HCT116 (cell line): Measurements from ENCODE around the gene HOXC12. TPM values are rescaled to one million over a fixed set of nuclear protein-coding genes. Genes with fewer than 3 reads are reported as not detected.
A peak's percentile ranks its signal among the peaks of the same experiment; 100 is the strongest.

ENCODE experiments used
- ATAC-seq: fragments of 200-7000 bp; cut with Tn5 transposase; 2 replicates; pipeline ENCODE4 v1.9.1; 2020; ENCODE audit warnings: mild to moderate bottlenecking, moderate library complexity
- BruUV-seq: library from RNA; stranded (reverse); fragments of 400-500 nt; replicated peaks from 2 replicates; lab custom pipeline; 2021; lab: Mats Ljungman, UMichigan
- CTCF ChIA-PET: fragments of 300-600 bp; sonication (Branson Sonifier 250); formaldehyde crosslinking; loops from one replicate; lab custom pipeline; 2021; ENCODE audit warnings: antibody characterized with exemption; lab: Charles Lee
- POLR2A ChIA-PET: fragments of 300-600, 350-600 bp; sonication (Branson Sonifier 250); formaldehyde crosslinking; loops from one replicate; lab custom pipeline; 2021; ENCODE audit warnings: antibody characterized with exemption; lab: Charles Lee
- RAD21 ChIA-PET, 2 experiments: fragments of 300-600 bp; sonication (Branson Sonifier 250); formaldehyde crosslinking; loops; one replicate each; lab custom pipeline; 2023; ENCODE audit warnings: low total read pairs in 2 of 2; ENCODE audit not compliant: uncharacterized antibody in 2 of 2, unreplicated experiment in 2 of 2, low non-redundant PET in 1 of 2; lab: Charles Lee
- DNase-seq: peaks from one replicate; pipeline ENCODE4 v3.0.0-alpha.2; 2010; ENCODE audit warnings: low read depth, low spot score
- H2AFZ ChIP-seq: fragments of 200-600 bp; shearing (Covaris generic), sonication (generic); 2 replicates; pipeline ENCODE4 v1.6.1; 2017; ENCODE audit warnings: low read depth, mixed run types, mixed read lengths, antibody characterized with exemption, low read length; ENCODE audit not compliant: poor library complexity, severe bottlenecking
- H3K27ac ChIP-seq: 2 replicates; pipeline ENCODE4 v1.5.1; 2012; ENCODE audit warnings: low read depth, low read length
- H3K27me3 ChIP-seq: fragments of 200-600 bp; sonication (generic); 2 replicates; pipeline ENCODE4 v1.6.1; 2016; ENCODE audit warnings: mixed run types, low read length, mixed read lengths; ENCODE audit not compliant: insufficient read depth
- H3K36me3 ChIP-seq, 2 experiments: fragments of 200-500 bp in 1 of 2; fragments of 200-600 bp in 1 of 2; sonication (Bioruptor generic) in 1 of 2; sonication (generic) in 1 of 2; 2 replicates each; pipeline versions ENCODE4 v1.5.1 to v1.6.1; 2014 to 2016; ENCODE audit warnings: low read length in 2 of 2, inconsistent platforms in 1 of 2, mixed read lengths in 1 of 2, mixed run types in 1 of 2; ENCODE audit not compliant: insufficient read depth in 2 of 2, control insufficient read depth in 1 of 2
- H3K4me1 ChIP-seq, 2 experiments: fragments of 200-600 bp in 1 of 2; sonication (generic) in 1 of 2; 2 replicates each; pipeline versions ENCODE4 v1.5.1 to v1.6.1; 2012 to 2017; ENCODE audit warnings: low read length in 2 of 2, inconsistent platforms in 1 of 2, mild to moderate bottlenecking in 1 of 2, mixed read lengths in 1 of 2, mixed run types in 1 of 2, moderate library complexity in 1 of 2; ENCODE audit not compliant: insufficient read depth in 2 of 2, control insufficient read depth in 1 of 2
- H3K4me2 ChIP-seq: fragments of 200-600 bp; sonication (generic); 2 replicates; pipeline ENCODE4 v1.6.1; 2017; ENCODE audit warnings: mixed run types, low read length, mixed read lengths
- H3K4me3 ChIP-seq, 2 experiments: fragments of 200-600 bp in 1 of 2; sonication (generic) in 1 of 2; replicated peaks in 1 of 2; 2 replicates each; pipeline ENCODE4 v1.5.1; 2011 to 2016; ENCODE audit warnings: low read length in 2 of 2, control low read depth in 1 of 2, low read depth in 1 of 2, mild to moderate bottlenecking in 1 of 2, mixed read lengths in 1 of 2, mixed run types in 1 of 2
- H3K79me2 ChIP-seq: fragments of 200-600 bp; sonication (generic); 2 replicates; pipeline ENCODE4 v1.6.1; 2017; ENCODE audit warnings: mild to moderate bottlenecking, mixed run types, low read length, moderate library complexity, mixed read lengths; ENCODE audit not compliant: insufficient read depth
- H3K9ac ChIP-seq: fragments of 200-600 bp; sonication (generic); 2 replicates; pipeline ENCODE4 v1.6.1; 2016; ENCODE audit warnings: low read length, mixed read lengths
- H3K9me2 ChIP-seq: fragments of 200-600 bp; sonication (generic), shearing (Covaris generic); 2 replicates; pipeline ENCODE4 v1.6.1; 2017; ENCODE audit warnings: mixed run types, mild to moderate bottlenecking, moderate library complexity; ENCODE audit not compliant: insufficient read depth
- H3K9me3 ChIP-seq, 2 experiments: fragments of 200-500 bp in 1 of 2; fragments of 200-600 bp in 1 of 2; sonication (Bioruptor generic) in 1 of 2; sonication (generic) in 1 of 2; 2 replicates each; pipeline ENCODE4 v1.6.1; 2014 to 2017; ENCODE audit warnings: low read length in 2 of 2, mixed read lengths in 2 of 2, inconsistent platforms in 1 of 2, low read depth in 1 of 2, mild to moderate bottlenecking in 1 of 2, mixed run types in 1 of 2, moderate library complexity in 1 of 2; ENCODE audit not compliant: control insufficient read depth in 1 of 2, insufficient read depth in 1 of 2
- H4K20me1 ChIP-seq: fragments of 200-600 bp; sonication (generic), shearing (Covaris generic); 2 replicates; pipeline ENCODE4 v1.6.1; 2017; ENCODE audit warnings: mixed run types, mild to moderate bottlenecking, moderate library complexity; ENCODE audit not compliant: insufficient read depth
- CTCF ChIP-seq, 3 experiments: fragments of 200-600 bp in 1 of 3; sonication (generic) in 1 of 3; IDR thresholded peaks in 2 of 3; conservative IDR thresholded peaks in 1 of 3; 2 replicates each; pipeline ENCODE4 v1.5.1; 2012 to 2017; ENCODE audit warnings: low read depth in 2 of 3, low read length in 2 of 3, antibody characterized with exemption in 1 of 3, borderline replicate concordance in 1 of 3, control low read depth in 1 of 3, mild to moderate bottlenecking in 1 of 3, mixed read lengths in 1 of 3, mixed run types in 1 of 3, moderate library complexity in 1 of 3; ENCODE audit not compliant: insufficient read depth in 1 of 3
- EGR1 ChIP-seq: IDR thresholded peaks from 2 replicates; pipeline ENCODE4 v1.6.1; 2012; ENCODE audit warnings: low read depth
- ELF1 ChIP-seq: IDR thresholded peaks from 2 replicates; pipeline ENCODE4 v1.6.1; 2012; ENCODE audit warnings: low read depth, borderline replicate concordance
- EZH2 ChIP-seq: fragments of 200-600 bp; sonication (generic); IDR thresholded peaks from 2 replicates; pipeline ENCODE4 v1.6.1; 2017; ENCODE audit warnings: antibody characterized with exemption, mixed run types
- EZH2phosphoT487 ChIP-seq: fragments of 200-600 bp; IDR thresholded peaks from 2 replicates; pipeline ENCODE4 v1.6.1; 2018; ENCODE audit warnings: antibody characterized with exemption, borderline replicate concordance
- MAX ChIP-seq: IDR thresholded peaks from 2 replicates; pipeline ENCODE4 v1.6.1; 2012
- POLR2A ChIP-seq: IDR thresholded peaks from 2 replicates; pipeline ENCODE4 v1.7.0; 2011; ENCODE audit warnings: borderline replicate concordance; ENCODE audit not compliant: insufficient read depth, insufficient read length; ENCODE audit errors: extremely low read depth
- POLR2AphosphoS5 ChIP-seq: IDR thresholded peaks from 2 replicates; pipeline ENCODE4 v1.6.1; 2011; ENCODE audit warnings: mild to moderate bottlenecking, low read depth, low read length, moderate library complexity
- RAD21 ChIP-seq: IDR thresholded peaks from 2 replicates; pipeline ENCODE4 v1.6.1; 2012; ENCODE audit warnings: low read depth, mild to moderate bottlenecking
- SP1 ChIP-seq: IDR thresholded peaks from 2 replicates; pipeline ENCODE4 v1.6.1; 2012; ENCODE audit warnings: low read depth
- SRF ChIP-seq: IDR thresholded peaks from 2 replicates; pipeline ENCODE4 v1.6.1; 2012; ENCODE audit warnings: low read depth
- TCF7L2 ChIP-seq: IDR thresholded peaks from 2 replicates; pipeline ENCODE4 v1.7.0; 2011; ENCODE audit warnings: borderline replicate concordance, inconsistent platforms; ENCODE audit not compliant: insufficient read depth, insufficient read length; ENCODE audit errors: extremely low read depth
- YY1 ChIP-seq: IDR thresholded peaks from 2 replicates; pipeline ENCODE4 v1.6.1; 2011; ENCODE audit warnings: low read length, low read depth, moderate library complexity, mild to moderate bottlenecking; ENCODE audit not compliant: insufficient replicate concordance; ENCODE audit errors: extremely low read depth
- ZBTB33 ChIP-seq: IDR thresholded peaks from 2 replicates; pipeline ENCODE4 v1.6.1; 2011; ENCODE audit warnings: mild to moderate bottlenecking, low read length, moderate library complexity; ENCODE audit not compliant: insufficient replicate concordance; ENCODE audit errors: extremely low read depth
- ZFX ChIP-seq: fragments of 450-650 bp; IDR thresholded peaks from 2 replicates; pipeline ENCODE4 v1.6.1; 2017
- ZNF274 ChIP-seq: fragments of 200-500 bp; sonication (Bioruptor generic); IDR thresholded peaks from 2 replicates; pipeline ENCODE4 v1.6.1; 2014; ENCODE audit warnings: mild to moderate bottlenecking, low read depth, low read length, inconsistent platforms
- intact Hi-C: fragments of 100-400 bp; cut with micrococcal nuclease; formaldehyde crosslinking; loops from 2 replicates; pipeline ENCODE4 v1.10.0; 2022
- total RNA-seq: library from RNA; stranded (reverse); gene quantifications from one replicate; pipeline ENCODE4 v1.2.1, GENCODE V29; 2021; ENCODE audit not compliant: unreplicated experiment
- TF ChIP-seq, protein P1 (sequence below): IDR thresholded peaks from 2 replicates; pipeline ENCODE4 v1.6.1; 2012

HOXC12 gene
- total RNA-seq, 1 experiment from 2014 or later = not detected

DNA sequence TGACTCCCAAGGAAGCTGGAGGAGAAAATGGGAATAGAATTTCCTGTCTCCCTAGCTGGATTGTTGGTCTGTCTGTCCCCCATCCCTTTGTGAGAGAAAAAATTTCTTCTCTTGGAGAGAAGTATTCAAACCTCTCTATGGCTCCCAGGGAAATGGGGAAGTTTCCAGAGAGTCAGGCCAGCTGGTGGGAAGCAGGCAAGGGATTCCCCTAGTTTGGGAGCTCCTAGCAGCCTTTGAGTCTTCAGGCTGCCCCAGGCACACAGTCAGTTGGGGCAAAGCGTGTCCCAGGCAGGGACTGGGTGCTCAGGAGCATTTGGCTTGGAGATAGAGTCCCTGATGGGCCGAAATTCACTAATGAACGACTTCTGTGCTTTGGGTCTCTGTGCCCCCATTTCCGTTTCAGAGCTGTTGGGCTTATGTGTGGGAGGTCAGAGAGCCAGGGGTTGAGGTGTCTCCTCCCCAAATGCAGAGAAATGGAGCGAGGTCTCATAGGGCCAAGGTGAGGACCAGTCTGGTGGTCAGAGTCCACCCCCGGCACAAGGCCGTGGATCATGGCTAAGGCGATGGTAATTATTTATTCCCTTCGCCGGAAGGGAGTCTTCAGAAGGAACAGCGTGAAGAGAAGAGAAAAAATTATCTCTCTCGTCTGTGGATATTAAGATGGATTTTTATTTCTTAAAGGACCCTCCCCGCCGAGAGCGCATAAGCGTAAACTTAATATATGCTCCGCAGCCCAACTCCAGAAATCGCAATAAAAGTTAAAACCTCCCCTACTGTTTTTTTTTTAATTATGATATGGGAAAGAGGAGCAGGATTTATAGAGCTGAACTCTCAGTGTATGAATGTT is 38.7 kb downstream of the HOXC12 start (continued):
- TF ChIP-seq CTCF (IDR thresholded peaks at IDR 0.05 in 2 of 3, conservative IDR thresholded peaks at IDR 0.05 in 1 of 3; ENCODE audit: borderline replicate concordance in 1 of 3, insufficient read depth in 1 of 3, low read depth in 2 of 3, low read length in 2 of 3) = no peak

DNA sequence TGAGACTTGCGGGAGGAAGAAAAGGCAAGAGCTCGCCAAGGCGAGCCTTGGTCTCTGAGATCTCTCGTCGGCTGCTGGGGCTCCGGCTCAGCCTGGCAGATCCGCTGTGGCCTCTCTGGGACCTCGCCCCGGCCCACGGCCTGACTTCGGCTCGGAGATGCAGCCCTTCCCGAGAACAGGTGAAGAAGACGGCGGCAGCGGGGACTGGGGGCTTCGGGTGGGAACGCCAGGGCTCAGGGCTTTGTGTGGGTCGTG is 39.2 kb downstream of the HOXC12 start:
- ChIA-PET RAD21 (interaction anchor here in 1 of 2 experiments (0.6 kb wide), 1 partner anchor 83 kb away, joined by 3 read pairs; no protein-coding TSS in a partner anchor), CTCF (interaction anchor here (1.3 to 2.1 kb wide), 3 partner anchors 9 to 214 kb away, joined by 3 to 15 read pairs (median 3); partner anchors contain the start of gene HOXC10), POLR2A (no interaction called here)
- no peaks in the 10 kb centered on the region for H4K20me1 ChIP-seq
- ATAC-seq = no peak
- H3K9ac ChIP-seq = peak overlapping the region; percentile 97
- H3K9me2 ChIP-seq = no peaks in the 10 kb centered on the region
- peak overlapping the region; percentile 94 for H3K4me2 ChIP-seq
- H2AFZ ChIP-seq = no peak overlapping the region
- intact Hi-C loops = no loop called here
- H3K79me2 ChIP-seq = peaks cover 35% of the 10 kb centered on the region
- DNase-seq = no peak
- H3K4me1 ChIP-seq = peaks cover 20 to 39% of the 10 kb centered on the region in 2 experiments
- no peaks in the 10 kb centered on the region for H3K9me3 ChIP-seq
- H3K27ac ChIP-seq = peak overlapping the region; percentile 81; the same call in 1 of the 2 replicates
- BruUV-seq = no TSS peak
- H3K27me3 ChIP-seq = no peaks in the 10 kb centered on the region
- H3K4me3 ChIP-seq = peak overlapping the region; percentile 78 to 85; a peak in 3 of 4 replicates
- no peaks in the 10 kb centered on the region for H3K36me3 ChIP-seq
- no peak for TF ChIP-seq EZH2
- TF ChIP-seq POLR2AphosphoS5 = no peak
- no peak for TF ChIP-seq MAX
- TF ChIP-seq POLR2A = no peak
- no peak for TF ChIP-seq ZNF274
- TF ChIP-seq, protein P1, sequence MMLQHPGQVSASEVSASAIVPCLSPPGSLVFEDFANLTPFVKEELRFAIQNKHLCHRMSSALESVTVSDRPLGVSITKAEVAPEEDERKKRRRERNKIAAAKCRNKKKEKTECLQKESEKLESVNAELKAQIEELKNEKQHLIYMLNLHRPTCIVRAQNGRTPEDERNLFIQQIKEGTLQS = no peak
- TF ChIP-seq ZFX = no peak
- TF ChIP-seq ELF1 = no peak
- no peak for TF ChIP-seq EZH2phosphoT487
- TF ChIP-seq ZBTB33 = no peak
- no peak for TF ChIP-seq EGR1
- TF ChIP-seq CTCF (IDR thresholded peaks at IDR 0.05 in 2 of 3, conservative IDR thresholded peaks at IDR 0.05 in 1 of 3; ENCODE audit: borderline replicate concordance in 1 of 3, insufficient read depth in 1 of 3, low read depth in 2 of 3, low read length in 2 of 3) = no peak
- TF ChIP-seq SRF = no peak
- TF ChIP-seq YY1 = no peak
- no peak for TF ChIP-seq RAD21
- TF ChIP-seq TCF7L2 = no peak
- TF ChIP-seq SP1 = no peak
